H9 (cell line): ENCODE data around the gene IFNG-AS1. TPM values are rescaled to one million over a fixed set of nuclear protein-coding genes. Genes with fewer than 3 reads are reported as not detected.

Source experiments
- DNase-seq: peaks from one replicate; pipeline ENCODE4 v3.0.0-alpha.2; 2017
- H2AFZ ChIP-seq: one replicate; pipeline ENCODE4 v1.6.1; 2013; ENCODE audit warnings: mild to moderate bottlenecking, low read length, control low read depth, moderate library complexity
- H2AK5ac ChIP-seq: 2 replicates; pipeline ENCODE4 v1.6.1; 2013; ENCODE audit warnings: low read length, control low read depth, mixed read lengths; ENCODE audit not compliant: insufficient read length
- H2BK120ac ChIP-seq: one replicate; pipeline ENCODE4 v1.6.1; 2013; ENCODE audit warnings: low read depth, mild to moderate bottlenecking, low read length, control low read depth, inconsistent platforms; ENCODE audit not compliant: poor library complexity, severe bottlenecking
- H2BK12ac ChIP-seq: 2 replicates; pipeline ENCODE4 v1.6.1; 2013; ENCODE audit warnings: low read length, control low read depth, mixed read lengths, low read depth; ENCODE audit not compliant: insufficient read length
- H2BK15ac ChIP-seq: 2 replicates; pipeline ENCODE4 v1.6.1; 2013; ENCODE audit warnings: low read depth, low read length, control low read depth
- H2BK20ac ChIP-seq: one replicate; pipeline ENCODE4 v1.6.1; 2013; ENCODE audit warnings: low read depth, mild to moderate bottlenecking, low read length, control low read depth, inconsistent platforms; ENCODE audit not compliant: poor library complexity, severe bottlenecking
- H2BK5ac ChIP-seq: 2 replicates; pipeline ENCODE4 v1.6.1; 2013; ENCODE audit warnings: low read length, control low read depth, mixed read lengths; ENCODE audit not compliant: insufficient read length
- H3K14ac ChIP-seq: 2 replicates; pipeline ENCODE4 v1.6.1; 2013; ENCODE audit warnings: low read length, control low read depth; ENCODE audit not compliant: insufficient read depth
- H3K18ac ChIP-seq: 2 replicates; pipeline ENCODE4 v1.6.1; 2013; ENCODE audit warnings: low read depth, mild to moderate bottlenecking, mixed read lengths, low read length, control low read depth; ENCODE audit not compliant: insufficient read length
- H3K23ac ChIP-seq: 2 replicates; pipeline ENCODE4 v1.6.1; 2013; ENCODE audit warnings: low read length, control low read depth, mixed read lengths, low read depth; ENCODE audit not compliant: insufficient read length
- H3K23me2 ChIP-seq: 2 replicates; pipeline ENCODE4 v1.6.1; 2013; ENCODE audit warnings: low read depth, mild to moderate bottlenecking, mixed read lengths, low read length, control low read depth; ENCODE audit not compliant: insufficient read length, poor library complexity, severe bottlenecking
- H3K27ac ChIP-seq: 2 replicates; pipeline ENCODE4 v1.5.1; 2013; ENCODE audit warnings: low read length, control low read depth, mixed read lengths, low read depth; ENCODE audit not compliant: insufficient read length
- H3K27me3 ChIP-seq: 2 replicates; pipeline ENCODE4 v1.6.1; 2013; ENCODE audit warnings: low read length, control low read depth, inconsistent platforms; ENCODE audit not compliant: insufficient read depth
- H3K4ac ChIP-seq: 2 replicates; pipeline ENCODE4 v1.6.1; 2013; ENCODE audit warnings: low read depth, mild to moderate bottlenecking, control low read depth, inconsistent platforms, low read length, moderate library complexity
- H3K4me1 ChIP-seq: 2 replicates; pipeline ENCODE4 v1.6.1; 2013; ENCODE audit warnings: low read length, control low read depth, inconsistent platforms; ENCODE audit not compliant: insufficient read depth
- H3K4me2 ChIP-seq: 2 replicates; pipeline ENCODE4 v1.6.1; 2013; ENCODE audit warnings: low read length, control low read depth, mixed read lengths; ENCODE audit not compliant: insufficient read length, insufficient read depth
- H3K56ac ChIP-seq: 2 replicates; pipeline ENCODE4 v1.6.1; 2013; ENCODE audit warnings: low read depth, mild to moderate bottlenecking, mixed read lengths, low read length, control low read depth; ENCODE audit not compliant: insufficient read length
- H3K79me1 ChIP-seq: 2 replicates; pipeline ENCODE4 v1.6.1; 2013; ENCODE audit warnings: low read depth, mild to moderate bottlenecking, moderate library complexity, low read length, control low read depth, inconsistent platforms; ENCODE audit not compliant: insufficient read depth, poor library complexity, severe bottlenecking
- H3K79me2 ChIP-seq: 2 replicates; pipeline ENCODE4 v1.6.1; 2013; ENCODE audit warnings: low read length, control low read depth, inconsistent platforms; ENCODE audit not compliant: insufficient read depth
- H3K9ac ChIP-seq: 2 replicates; pipeline ENCODE4 v1.6.1; 2013; ENCODE audit warnings: low read length, control low read depth, mixed read lengths; ENCODE audit not compliant: insufficient read length; ENCODE audit errors: extremely low read depth
- H3K9me3 ChIP-seq: one replicate; pipeline ENCODE4 v1.6.1; 2013; ENCODE audit warnings: low read depth, low read length, inconsistent platforms; ENCODE audit not compliant: control insufficient read depth
- H3T11ph ChIP-seq: one replicate; pipeline ENCODE4 v1.6.1; 2013; ENCODE audit warnings: mild to moderate bottlenecking, low read length, control low read depth, inconsistent platforms
- H4K20me1 ChIP-seq: one replicate; pipeline ENCODE4 v1.6.1; 2013; ENCODE audit not compliant: control insufficient read depth, insufficient read length, insufficient read depth
- H4K5ac ChIP-seq: 2 replicates; pipeline ENCODE4 v1.6.1; 2013; ENCODE audit warnings: low read depth, mild to moderate bottlenecking, mixed read lengths, low read length, control low read depth; ENCODE audit not compliant: insufficient read length
- H4K8ac ChIP-seq: replicated peaks from 2 replicates; pipeline ENCODE4 v1.6.1; 2013; ENCODE audit warnings: low read length, control low read depth, mixed read lengths, low read depth; ENCODE audit not compliant: insufficient read length
- H4K91ac ChIP-seq: 2 replicates; pipeline ENCODE4 v1.6.1; 2013; ENCODE audit warnings: low read depth, mild to moderate bottlenecking, moderate library complexity, mixed read lengths, low read length, control low read depth; ENCODE audit not compliant: insufficient read length
- H3K27ac Mint-ChIP-seq, 3 experiments: 2 replicates in 2 of 3; 3 replicates in 1 of 3; pipeline ENCODE4 v1.8.0; 2020 to 2021; ENCODE audit warnings: mixed read lengths in 3 of 3, mild to moderate bottlenecking in 1 of 3, moderate library complexity in 1 of 3
- H3K27me3 Mint-ChIP-seq: 2 replicates; pipeline ENCODE4 v1.8.0; 2021; ENCODE audit warnings: low read depth, mild to moderate bottlenecking, moderate library complexity, mixed read lengths
- H3K36me3 Mint-ChIP-seq, 3 experiments: 2 replicates in 2 of 3; 3 replicates in 1 of 3; pipeline ENCODE4 v1.8.0; 2020 to 2021; ENCODE audit warnings: low read depth in 3 of 3, mixed read lengths in 3 of 3; ENCODE audit not compliant: insufficient read depth in 1 of 3
- H3K4me1 Mint-ChIP-seq, 2 experiments: 2 replicates each; pipeline ENCODE4 v1.8.0; 2020; ENCODE audit warnings: mixed read lengths in 2 of 2
- H3K4me3 Mint-ChIP-seq, 2 experiments: 2 replicates in 1 of 2; 3 replicates in 1 of 2; pipeline ENCODE4 v1.8.0; 2020 to 2021; ENCODE audit warnings: mild to moderate bottlenecking in 2 of 2, mixed read lengths in 2 of 2, moderate library complexity in 1 of 2
- H3K9me3 Mint-ChIP-seq, 2 experiments: 2 replicates in 1 of 2; 3 replicates in 1 of 2; pipeline ENCODE4 v1.8.0; 2020; ENCODE audit warnings: mild to moderate bottlenecking in 2 of 2, mixed read lengths in 2 of 2, moderate library complexity in 1 of 2
- WGBS: extraction: QIAGEN DNeasy Blood & Tissue Kit; methylation state at CpG from one replicate; pipeline ENCODE4 v1.1.7; 2013; ENCODE audit warnings: missing lambda C conversion rate, low lambda C conversion rate, mixed read lengths; ENCODE audit not compliant: insufficient read length; ENCODE audit errors: extremely low coverage; 5-methylcytosine and 5-hydroxymethylcytosine counted together
- total RNA-seq: library from RNA; stranded (reverse); gene quantifications from 2 replicates; pipeline ENCODE4 v1.2.1, GENCODE V29; 2021
- TF ChIP-seq, protein P1 (sequence below): fragments of 200-600 bp; sonication (generic); conservative IDR thresholded peaks from 3 replicates; pipeline ENCODE4 v1.8.0; 2021; ENCODE audit warnings: antibody characterized with exemption, mild to moderate bottlenecking

IFNG-AS1 gene
- total RNA-seq, 1 experiment from 2014 or later: not detected

DNA sequence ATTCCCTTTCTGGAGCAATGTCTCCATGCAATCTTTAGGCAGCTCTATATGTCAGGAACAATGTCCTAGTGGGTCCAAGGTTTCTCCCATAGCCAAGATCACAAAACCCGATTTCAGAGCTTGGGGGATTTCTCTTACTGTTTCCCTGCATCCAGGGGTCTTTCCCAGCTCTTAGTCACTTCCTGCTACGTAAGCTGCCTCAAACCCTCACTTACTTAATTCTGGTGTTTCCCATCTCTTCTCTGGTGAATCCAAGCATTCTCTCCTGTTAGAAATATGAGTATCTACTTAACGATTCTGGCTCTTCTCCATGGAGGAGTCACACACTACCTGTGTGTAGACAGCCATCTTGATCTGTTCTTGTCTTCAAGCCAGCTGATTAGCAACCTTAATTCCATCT is 80.0 kb downstream of the IFNG-AS1 start:
- Histone ChIP-seq H3K79me2 (no peaks in the 10 kb centered on the region), H3K23ac (no peak overlapping the region), H3K4me1 (no peaks in the 10 kb centered on the region), H3K9me3 (no peaks in the 10 kb centered on the region), H3K18ac (no peak overlapping the region), H3K9ac (no peak overlapping the region), H3K4me2 (no peak overlapping the region), H3K14ac (no peak overlapping the region), H2BK20ac (no peak overlapping the region), H4K8ac (no peak overlapping the region), H2BK15ac (no peak overlapping the region), H3K27me3 (no peaks in the 10 kb centered on the region), H3K27ac (no peak overlapping the region), H3K79me1 (no peaks in the 10 kb centered on the region), H2BK12ac (no peak overlapping the region), H3T11ph (no peak overlapping the region), H4K91ac (no peak overlapping the region), H2BK120ac (no peak overlapping the region), H4K5ac (no peak overlapping the region), H2AK5ac (no peak overlapping the region), H3K4ac (no peak overlapping the region), H2BK5ac (no peak overlapping the region), H3K56ac (no peak overlapping the region), H3K23me2 (no peaks in the 10 kb centered on the region), H4K20me1 (no peaks in the 10 kb centered on the region), H2AFZ (no peak overlapping the region)
- WGBS: no CpG with 5 or more reads among the region's 3 CpGs
- DNase-seq: no peak
- Mint-ChIP-seq H3K9me3 (peaks cover 15 to 20% of the 10 kb centered on the region in 2 experiments), H3K36me3 (peaks cover 1 to 14% (median 9%) of the 10 kb centered on the region in 3 experiments; a peak in 6 of 7 replicates), H3K27ac (no peak overlapping the region), H3K27me3 (peaks cover 2% of the 10 kb centered on the region; the same call in 1 of the 2 replicates), H3K4me1 (peaks cover 1 to 3% of the 10 kb centered on the region in 2 experiments; a peak in 3 of 4 replicates), H3K4me3 (no peak overlapping the region)
- TF ChIP-seq, protein P1, sequence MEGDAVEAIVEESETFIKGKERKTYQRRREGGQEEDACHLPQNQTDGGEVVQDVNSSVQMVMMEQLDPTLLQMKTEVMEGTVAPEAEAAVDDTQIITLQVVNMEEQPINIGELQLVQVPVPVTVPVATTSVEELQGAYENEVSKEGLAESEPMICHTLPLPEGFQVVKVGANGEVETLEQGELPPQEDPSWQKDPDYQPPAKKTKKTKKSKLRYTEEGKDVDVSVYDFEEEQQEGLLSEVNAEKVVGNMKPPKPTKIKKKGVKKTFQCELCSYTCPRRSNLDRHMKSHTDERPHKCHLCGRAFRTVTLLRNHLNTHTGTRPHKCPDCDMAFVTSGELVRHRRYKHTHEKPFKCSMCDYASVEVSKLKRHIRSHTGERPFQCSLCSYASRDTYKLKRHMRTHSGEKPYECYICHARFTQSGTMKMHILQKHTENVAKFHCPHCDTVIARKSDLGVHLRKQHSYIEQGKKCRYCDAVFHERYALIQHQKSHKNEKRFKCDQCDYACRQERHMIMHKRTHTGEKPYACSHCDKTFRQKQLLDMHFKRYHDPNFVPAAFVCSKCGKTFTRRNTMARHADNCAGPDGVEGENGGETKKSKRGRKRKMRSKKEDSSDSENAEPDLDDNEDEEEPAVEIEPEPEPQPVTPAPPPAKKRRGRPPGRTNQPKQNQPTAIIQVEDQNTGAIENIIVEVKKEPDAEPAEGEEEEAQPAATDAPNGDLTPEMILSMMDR: no peak

Other genes with a start within 250 kb of the IFNG-AS1 start
- not detected in 2 replicates for gene IFNG, start 170.3 kb downstream of the IFNG-AS1 start, total RNA-seq
- not detected in 2 replicates for gene IL26, start 236.4 kb downstream of the IFNG-AS1 start, total RNA-seq